Measurements from ENCODE around the gene FHIT. TPM values are rescaled to one million over a fixed set of nuclear protein-coding genes. Genes with fewer than 3 reads are reported as not detected.

The FHIT gene
- total RNA-seq, 1 donor from 2014 or later = 5.5 TPM

GRCh38 chr3:59884409-59884808 lies 1366.8 kb downstream of the FHIT start:
- no peak for DNase-seq (ENCODE audit: low read depth)

GRCh38 chr3:59882746-59883145 lies 1368.5 kb downstream of the FHIT start:
- no peak for DNase-seq (ENCODE audit: low read depth)

- DNase-seq (ENCODE audit: low read depth) = no peak
These were observed 1370.5 kb downstream of the FHIT start for GRCh38 chr3:59880717-59881116.

GRCh38 chr3:59879031-59879581 lies 1372.1 kb downstream of the FHIT start:
- no peak for DNase-seq (ENCODE audit: low read depth)

GRCh38 chr3:59878038-59878427 lies 1373.2 kb downstream of the FHIT start:
- DNase-seq (ENCODE audit: low read depth) = no peak

GRCh38 chr3:59877263-59878037 lies 1373.8 kb downstream of the FHIT start:
- no peak for DNase-seq (ENCODE audit: low read depth)

- DNase-seq (ENCODE audit: low read depth) = no peak
These were observed 1374.7 kb downstream of the FHIT start for GRCh38 chr3:59876533-59877062.

GRCh38 chr3:59873576-59874230 lies 1377.5 kb downstream of the FHIT start:
- DNase-seq (ENCODE audit: low read depth) = no peak

GRCh38 chr3:59872128-59872527 lies 1379.1 kb downstream of the FHIT start:
- DNase-seq (ENCODE audit: low read depth) = no peak

- no peak for DNase-seq (ENCODE audit: low read depth)
These were observed 1383.9 kb downstream of the FHIT start for GRCh38 chr3:59867185-59868002.

- DNase-seq (ENCODE audit: low read depth) = peak; percentile 24
These were observed 1385.2 kb downstream of the FHIT start for GRCh38 chr3:59866076-59866475.

GRCh38 chr3:59865351-59865750 lies 1385.9 kb downstream of the FHIT start:
- DNase-seq (ENCODE audit: low read depth) = no peak

GRCh38 chr3:59862686-59863085 lies 1388.6 kb downstream of the FHIT start:
- peak; percentile 7 for DNase-seq (ENCODE audit: low read depth)

- peak; percentile 90 for DNase-seq (ENCODE audit: low read depth)
These were observed 1393.5 kb downstream of the FHIT start for GRCh38 chr3:59857589-59858346.

GRCh38 chr3:59856934-59857460 lies 1394.3 kb downstream of the FHIT start:
- no peak for DNase-seq (ENCODE audit: low read depth)

GRCh38 chr3:59854061-59854709 lies 1397.1 kb downstream of the FHIT start:
- no peak for DNase-seq (ENCODE audit: low read depth)

GRCh38 chr3:59850417-59850816 lies 1400.8 kb downstream of the FHIT start:
- peak; percentile 83 for DNase-seq (ENCODE audit: low read depth)

- DNase-seq (ENCODE audit: low read depth) = no peak
These were observed 1405.9 kb downstream of the FHIT start for GRCh38 chr3:59845386-59845785.

- no peak for DNase-seq (ENCODE audit: low read depth)
These were observed 1407.4 kb downstream of the FHIT start for GRCh38 chr3:59843821-59844220.

- DNase-seq (ENCODE audit: low read depth) = no peak
These were observed 1411.3 kb downstream of the FHIT start for GRCh38 chr3:59839810-59840515.

All from renal cortical epithelial cell (primary cell).